GM12891 (cell line): Measurements from ENCODE around the gene ILK.

Experiments
- POLR2A ChIP-seq: IDR thresholded peaks from 2 replicates; pipeline ENCODE4 v1.6.1; 2011; ENCODE audit warnings: low read depth, low read length, control low read depth
- POLR2AphosphoS5 ChIP-seq: IDR thresholded peaks from 2 replicates; pipeline ENCODE4 v1.6.1; 2011; ENCODE audit warnings: low read depth, low read length, control low read depth
- TAF1 ChIP-seq: IDR thresholded peaks from 2 replicates; pipeline ENCODE4 v1.6.1; 2011; ENCODE audit warnings: low read depth, low read length, control low read depth

- TF ChIP-seq POLR2A: no peak
- no peak for TF ChIP-seq POLR2AphosphoS5
- no peak for TF ChIP-seq TAF1
These were observed 51.6 kb downstream of the ILK start for GRCh38 chr11:6655020-6655789.
